Measurements from ENCODE around the gene ALDH1L1. TPM values are rescaled to one million over a fixed set of nuclear protein-coding genes. Genes with fewer than 3 reads are reported as not detected.
A peak's percentile ranks its signal among the peaks of the same experiment; 100 is the strongest.

Gene ALDH1L1
- total and polyA plus RNA-seq, 8 donors = 1.4 to 17.4 (median 5.2) TPM

DNA sequence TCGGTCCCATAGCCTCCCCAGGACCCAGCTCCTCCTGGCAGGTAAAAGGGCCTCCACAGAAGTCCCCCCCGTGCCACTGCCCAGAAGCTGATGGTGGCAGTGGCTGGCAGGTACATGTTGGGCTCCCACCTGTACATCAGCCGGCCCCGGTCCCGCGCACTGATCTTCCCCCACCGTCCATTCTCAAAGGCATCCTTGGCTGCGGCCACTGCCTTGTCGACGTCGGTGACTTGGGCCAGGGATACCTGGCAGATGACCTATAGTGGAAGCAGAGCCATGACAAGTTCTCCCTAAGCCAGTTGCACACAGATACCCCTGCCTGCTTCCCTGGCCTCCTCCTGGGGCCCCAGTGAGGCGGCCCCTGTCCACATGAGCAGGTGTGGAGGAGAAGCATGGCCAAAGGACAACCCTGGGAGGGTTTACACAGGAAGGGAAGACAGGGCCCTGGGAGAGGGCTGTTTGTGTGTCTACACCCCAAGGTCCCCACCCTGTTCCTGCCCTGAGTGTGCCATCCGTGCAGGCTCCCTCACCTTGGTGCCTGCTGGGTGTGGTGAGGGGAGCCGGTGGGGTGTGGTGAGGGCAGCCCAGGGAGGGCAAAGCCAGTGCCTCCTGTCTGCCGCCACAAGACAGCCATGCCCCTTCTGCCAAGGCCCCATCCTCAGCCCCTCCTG, 44.8 kb downstream of the ALDH1L1 start:
- peaks cover 0 to 9% (median 0%) of the 10 kb centered on the region in 3 donors for H3K27me3 ChIP-seq
- no peak overlapping the region for H3K4me3 ChIP-seq
- DNase-seq = peak in 1 of 2 donors; percentile 24
- peaks cover 0 to 6% (median under 1%) of the 10 kb centered on the region in 4 donors for H3K4me1 ChIP-seq
- H3K36me3 ChIP-seq = no peaks in the 10 kb centered on the region
- intact Hi-C loops (cut with DNase I; ENCODE audit: low total_unique reads) = no loop called here
- H3K9me3 ChIP-seq = no peaks in the 10 kb centered on the region
- no peak for TF ChIP-seq POLR2AphosphoS5 (IDR thresholded peaks at IDR 0.05)
- no peak for TF ChIP-seq EP300 (IDR thresholded peaks at IDR 0.05)
- no peak for TF ChIP-seq POLR2A (IDR thresholded peaks at IDR 0.05)
- TF ChIP-seq, protein P1, sequence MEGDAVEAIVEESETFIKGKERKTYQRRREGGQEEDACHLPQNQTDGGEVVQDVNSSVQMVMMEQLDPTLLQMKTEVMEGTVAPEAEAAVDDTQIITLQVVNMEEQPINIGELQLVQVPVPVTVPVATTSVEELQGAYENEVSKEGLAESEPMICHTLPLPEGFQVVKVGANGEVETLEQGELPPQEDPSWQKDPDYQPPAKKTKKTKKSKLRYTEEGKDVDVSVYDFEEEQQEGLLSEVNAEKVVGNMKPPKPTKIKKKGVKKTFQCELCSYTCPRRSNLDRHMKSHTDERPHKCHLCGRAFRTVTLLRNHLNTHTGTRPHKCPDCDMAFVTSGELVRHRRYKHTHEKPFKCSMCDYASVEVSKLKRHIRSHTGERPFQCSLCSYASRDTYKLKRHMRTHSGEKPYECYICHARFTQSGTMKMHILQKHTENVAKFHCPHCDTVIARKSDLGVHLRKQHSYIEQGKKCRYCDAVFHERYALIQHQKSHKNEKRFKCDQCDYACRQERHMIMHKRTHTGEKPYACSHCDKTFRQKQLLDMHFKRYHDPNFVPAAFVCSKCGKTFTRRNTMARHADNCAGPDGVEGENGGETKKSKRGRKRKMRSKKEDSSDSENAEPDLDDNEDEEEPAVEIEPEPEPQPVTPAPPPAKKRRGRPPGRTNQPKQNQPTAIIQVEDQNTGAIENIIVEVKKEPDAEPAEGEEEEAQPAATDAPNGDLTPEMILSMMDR (IDR thresholded peaks at IDR 0.05) = no peak
- H3K27ac ChIP-seq = no peak overlapping the region
- 90 to 97% (median 93%) methylated on average over 10 to 15 of the region's 15 CpGs for WGBS, 5 donors

DNA sequence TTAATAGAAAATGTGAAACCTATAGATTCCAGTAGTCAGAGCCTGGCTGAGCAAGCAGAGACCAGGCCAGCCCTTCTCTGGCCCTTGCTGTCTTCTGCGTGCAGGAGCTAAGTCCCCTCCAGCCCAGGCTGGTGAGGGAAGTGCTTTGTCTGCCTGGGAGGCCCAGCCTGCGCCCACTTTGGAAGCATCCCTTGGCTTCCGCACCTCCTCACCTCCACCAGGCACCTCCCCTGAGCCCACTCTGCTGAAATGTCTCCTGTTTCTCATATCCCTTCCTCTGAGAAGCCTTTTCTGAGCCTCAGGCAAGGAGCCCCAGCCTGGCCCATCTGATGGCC, 45.3 kb downstream of the ALDH1L1 start:
- WGBS, 5 donors = 88 to 97% (median 96%) methylated on average over 3 of the region's 3 CpGs
- TF ChIP-seq POLR2AphosphoS5 (IDR thresholded peaks at IDR 0.05) (no peak), EP300 (IDR thresholded peaks at IDR 0.05) (no peak), POLR2A (IDR thresholded peaks at IDR 0.05) (no peak)
- TF ChIP-seq, protein P1 (IDR thresholded peaks at IDR 0.05) = no peak
- Histone ChIP-seq H3K4me1 (peaks cover 0 to 7% (median 5%) of the 10 kb centered on the region in 4 donors), H3K4me3 (no peak overlapping the region), H3K27ac (no peak overlapping the region), H3K27me3 (peaks cover 0 to 9% (median 0%) of the 10 kb centered on the region in 3 donors), H3K36me3 (no peaks in the 10 kb centered on the region), H3K9me3 (no peaks in the 10 kb centered on the region)
- DNase-seq = peak in 1 of 2 donors; percentile 11
- intact Hi-C loops (cut with DNase I; ENCODE audit: low total_unique reads) = no loop called here

DNA sequence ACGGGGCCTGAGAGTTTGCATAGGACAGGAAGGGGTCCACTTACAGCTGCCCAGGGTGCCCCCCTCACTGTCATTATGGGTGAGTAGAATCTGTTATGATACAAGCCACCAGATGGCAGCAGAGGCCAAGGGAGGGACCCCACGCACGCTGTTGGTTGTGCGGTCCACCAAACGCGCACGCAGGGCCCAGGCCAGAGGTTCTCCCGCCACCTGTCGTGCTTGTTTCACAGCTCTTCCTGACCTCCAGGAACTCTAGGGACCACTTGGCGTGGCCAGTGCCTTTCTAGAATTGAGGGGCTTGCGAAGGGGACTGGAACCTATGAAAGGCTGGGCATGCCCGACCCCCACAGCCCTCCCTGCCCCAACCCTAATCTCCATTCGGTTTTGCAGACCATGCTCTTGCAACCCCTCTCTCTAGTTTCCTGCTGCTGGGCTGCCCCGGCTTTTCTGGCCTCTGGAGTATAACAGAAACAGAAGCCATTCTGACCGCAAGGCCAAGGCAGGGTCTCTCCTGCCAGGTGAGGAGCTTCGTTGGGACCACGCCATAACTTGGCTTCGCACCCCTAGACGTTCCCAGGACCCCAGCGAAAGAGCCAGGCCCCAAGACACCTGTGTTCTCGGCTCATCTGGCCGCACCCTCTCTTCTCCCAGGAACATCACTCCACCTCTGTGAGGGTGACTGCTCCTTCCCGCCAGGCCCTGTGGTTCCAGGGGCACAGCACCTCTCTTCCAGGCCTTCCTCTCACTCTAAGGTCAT, 46.0 kb downstream of the ALDH1L1 start:
- WGBS, 5 donors = 35 to 49% (median 41%) methylated on average over 17 to 23 of the region's 23 CpGs
- H3K4me1 ChIP-seq = peaks cover 2 to 14% (median 10%) of the 10 kb centered on the region in 4 donors
- H3K36me3 ChIP-seq = no peaks in the 10 kb centered on the region
- DNase-seq = peak; percentile 60 to 86
- intact Hi-C loops (cut with DNase I; ENCODE audit: low total_unique reads) = no loop called here
- no peaks in the 10 kb centered on the region for H3K9me3 ChIP-seq
- no peak overlapping the region for H3K4me3 ChIP-seq
- H3K27me3 ChIP-seq = peaks cover 0 to 9% (median 0%) of the 10 kb centered on the region in 3 donors
- TF ChIP-seq, protein P1 (IDR thresholded peaks at IDR 0.05) = peak in 5 of 7 experiments; percentile 47 to 76 (median 64)
- no peak for TF ChIP-seq POLR2A (IDR thresholded peaks at IDR 0.05)
- peak in 2 of 3 donors; percentile 28 to 31 for TF ChIP-seq POLR2AphosphoS5 (IDR thresholded peaks at IDR 0.05)
- no peak overlapping the region for H3K27ac ChIP-seq

DNA sequence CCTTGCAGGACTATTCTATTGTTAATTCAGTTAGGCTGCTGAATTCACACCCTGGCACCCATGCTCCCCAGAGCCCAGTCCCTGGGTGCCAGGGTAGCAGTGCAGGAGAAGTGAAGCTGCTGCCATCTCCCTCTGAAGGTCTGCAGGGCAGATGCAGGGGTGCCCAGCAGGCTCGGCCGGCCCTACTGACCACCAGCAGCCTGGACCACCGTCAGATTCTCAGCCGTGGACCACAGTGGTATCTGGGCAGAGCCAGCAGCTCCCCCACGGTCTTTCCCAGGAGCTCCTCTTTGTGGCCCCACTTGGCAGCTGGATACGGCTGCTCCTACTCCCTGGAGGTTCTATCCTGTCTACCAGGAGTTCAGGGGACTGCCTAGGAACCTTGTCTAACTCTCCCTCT, 46.8 kb downstream of the ALDH1L1 start:
- Histone ChIP-seq H3K27me3 (peaks cover 0 to 9% (median 0%) of the 10 kb centered on the region in 3 donors), H3K27ac (no peak overlapping the region), H3K36me3 (no peaks in the 10 kb centered on the region), H3K9me3 (no peaks in the 10 kb centered on the region), H3K4me1 (peaks cover 6 to 21% (median 18%) of the 10 kb centered on the region in 4 donors), H3K4me3 (no peak overlapping the region)
- TF ChIP-seq POLR2AphosphoS5 (IDR thresholded peaks at IDR 0.05) (no peak), POLR2A (IDR thresholded peaks at IDR 0.05) (no peak), EP300 (IDR thresholded peaks at IDR 0.05) (no peak)
- TF ChIP-seq, protein P1 (IDR thresholded peaks at IDR 0.05) = no peak
- intact Hi-C loops (cut with DNase I; ENCODE audit: low total_unique reads) = no loop called here
- DNase-seq = no peak
- WGBS, 5 donors = 50 to 87% (median 71%) methylated on average over 2 to 6 of the region's 6 CpGs

Measured in stomach (tissue), 9 donors.